HCT116 (cell line): Measurements from ENCODE around the gene SLC12A8. TPM values are rescaled to one million over a fixed set of nuclear protein-coding genes. Genes with fewer than 3 reads are reported as not detected.

Experiments
- ATAC-seq: fragments of 200-7000 bp; cut with Tn5 transposase; 2 replicates; pipeline ENCODE4 v1.9.1; 2020; ENCODE audit warnings: mild to moderate bottlenecking, moderate library complexity
- BruUV-seq: library from RNA; stranded (reverse); fragments of 400-500 nt; replicated peaks from 2 replicates; lab custom pipeline; 2021; lab: Mats Ljungman, UMichigan
- CTCF ChIA-PET: fragments of 300-600 bp; sonication (Branson Sonifier 250); formaldehyde crosslinking; loops from one replicate; lab custom pipeline; 2021; ENCODE audit warnings: antibody characterized with exemption; lab: Charles Lee
- POLR2A ChIA-PET: fragments of 300-600, 350-600 bp; sonication (Branson Sonifier 250); formaldehyde crosslinking; loops from one replicate; lab custom pipeline; 2021; ENCODE audit warnings: antibody characterized with exemption; lab: Charles Lee
- RAD21 ChIA-PET, 2 experiments: fragments of 300-600 bp; sonication (Branson Sonifier 250); formaldehyde crosslinking; loops; one replicate each; lab custom pipeline; 2023; ENCODE audit warnings: low total read pairs in 2 of 2; ENCODE audit not compliant: uncharacterized antibody in 2 of 2, unreplicated experiment in 2 of 2, low non-redundant PET in 1 of 2; lab: Charles Lee
- DNase-seq: peaks from one replicate; pipeline ENCODE4 v3.0.0-alpha.2; 2010; ENCODE audit warnings: low read depth, low spot score
- H2AFZ ChIP-seq: fragments of 200-600 bp; shearing (Covaris generic), sonication (generic); 2 replicates; pipeline ENCODE4 v1.6.1; 2017; ENCODE audit warnings: low read depth, mixed run types, mixed read lengths, antibody characterized with exemption, low read length; ENCODE audit not compliant: poor library complexity, severe bottlenecking
- H3K27ac ChIP-seq: 2 replicates; pipeline ENCODE4 v1.5.1; 2012; ENCODE audit warnings: low read depth, low read length
- H3K27me3 ChIP-seq: fragments of 200-600 bp; sonication (generic); 2 replicates; pipeline ENCODE4 v1.6.1; 2016; ENCODE audit warnings: mixed run types, low read length, mixed read lengths; ENCODE audit not compliant: insufficient read depth
- H3K36me3 ChIP-seq, 2 experiments: fragments of 200-500 bp in 1 of 2; fragments of 200-600 bp in 1 of 2; sonication (Bioruptor generic) in 1 of 2; sonication (generic) in 1 of 2; 2 replicates each; pipeline versions ENCODE4 v1.5.1 to v1.6.1; 2014 to 2016; ENCODE audit warnings: low read length in 2 of 2, inconsistent platforms in 1 of 2, mixed read lengths in 1 of 2, mixed run types in 1 of 2; ENCODE audit not compliant: insufficient read depth in 2 of 2, control insufficient read depth in 1 of 2
- H3K4me1 ChIP-seq, 2 experiments: fragments of 200-600 bp in 1 of 2; sonication (generic) in 1 of 2; 2 replicates each; pipeline versions ENCODE4 v1.5.1 to v1.6.1; 2012 to 2017; ENCODE audit warnings: low read length in 2 of 2, inconsistent platforms in 1 of 2, mild to moderate bottlenecking in 1 of 2, mixed read lengths in 1 of 2, mixed run types in 1 of 2, moderate library complexity in 1 of 2; ENCODE audit not compliant: insufficient read depth in 2 of 2, control insufficient read depth in 1 of 2
- H3K4me2 ChIP-seq: fragments of 200-600 bp; sonication (generic); 2 replicates; pipeline ENCODE4 v1.6.1; 2017; ENCODE audit warnings: mixed run types, low read length, mixed read lengths
- H3K4me3 ChIP-seq, 2 experiments: fragments of 200-600 bp in 1 of 2; sonication (generic) in 1 of 2; replicated peaks in 1 of 2; 2 replicates each; pipeline ENCODE4 v1.5.1; 2011 to 2016; ENCODE audit warnings: low read length in 2 of 2, control low read depth in 1 of 2, low read depth in 1 of 2, mild to moderate bottlenecking in 1 of 2, mixed read lengths in 1 of 2, mixed run types in 1 of 2
- H3K79me2 ChIP-seq: fragments of 200-600 bp; sonication (generic); 2 replicates; pipeline ENCODE4 v1.6.1; 2017; ENCODE audit warnings: mild to moderate bottlenecking, mixed run types, low read length, moderate library complexity, mixed read lengths; ENCODE audit not compliant: insufficient read depth
- H3K9ac ChIP-seq: fragments of 200-600 bp; sonication (generic); 2 replicates; pipeline ENCODE4 v1.6.1; 2016; ENCODE audit warnings: low read length, mixed read lengths
- H3K9me2 ChIP-seq: fragments of 200-600 bp; sonication (generic), shearing (Covaris generic); 2 replicates; pipeline ENCODE4 v1.6.1; 2017; ENCODE audit warnings: mixed run types, mild to moderate bottlenecking, moderate library complexity; ENCODE audit not compliant: insufficient read depth
- H3K9me3 ChIP-seq, 2 experiments: fragments of 200-500 bp in 1 of 2; fragments of 200-600 bp in 1 of 2; sonication (Bioruptor generic) in 1 of 2; sonication (generic) in 1 of 2; 2 replicates each; pipeline ENCODE4 v1.6.1; 2014 to 2017; ENCODE audit warnings: low read length in 2 of 2, mixed read lengths in 2 of 2, inconsistent platforms in 1 of 2, low read depth in 1 of 2, mild to moderate bottlenecking in 1 of 2, mixed run types in 1 of 2, moderate library complexity in 1 of 2; ENCODE audit not compliant: control insufficient read depth in 1 of 2, insufficient read depth in 1 of 2
- H4K20me1 ChIP-seq: fragments of 200-600 bp; sonication (generic), shearing (Covaris generic); 2 replicates; pipeline ENCODE4 v1.6.1; 2017; ENCODE audit warnings: mixed run types, mild to moderate bottlenecking, moderate library complexity; ENCODE audit not compliant: insufficient read depth
- ATF3 ChIP-seq: IDR thresholded peaks from 2 replicates; pipeline ENCODE4 v1.6.1; 2012
- CEBPB ChIP-seq: IDR thresholded peaks from 2 replicates; pipeline ENCODE4 v1.6.1; 2012; ENCODE audit warnings: low read depth
- EGR1 ChIP-seq: IDR thresholded peaks from 2 replicates; pipeline ENCODE4 v1.6.1; 2012; ENCODE audit warnings: low read depth
- ELF1 ChIP-seq: IDR thresholded peaks from 2 replicates; pipeline ENCODE4 v1.6.1; 2012; ENCODE audit warnings: low read depth, borderline replicate concordance
- EZH2 ChIP-seq: fragments of 200-600 bp; sonication (generic); IDR thresholded peaks from 2 replicates; pipeline ENCODE4 v1.6.1; 2017; ENCODE audit warnings: antibody characterized with exemption, mixed run types
- JUND ChIP-seq: IDR thresholded peaks from 2 replicates; pipeline ENCODE4 v1.6.1; 2012
- MAX ChIP-seq: IDR thresholded peaks from 2 replicates; pipeline ENCODE4 v1.6.1; 2012
- POLR2A ChIP-seq: IDR thresholded peaks from 2 replicates; pipeline ENCODE4 v1.7.0; 2011; ENCODE audit warnings: borderline replicate concordance; ENCODE audit not compliant: insufficient read depth, insufficient read length; ENCODE audit errors: extremely low read depth
- POLR2AphosphoS5 ChIP-seq: IDR thresholded peaks from 2 replicates; pipeline ENCODE4 v1.6.1; 2011; ENCODE audit warnings: mild to moderate bottlenecking, low read depth, low read length, moderate library complexity
- RAD21 ChIP-seq: IDR thresholded peaks from 2 replicates; pipeline ENCODE4 v1.6.1; 2012; ENCODE audit warnings: low read depth, mild to moderate bottlenecking
- SIN3A ChIP-seq: IDR thresholded peaks from 2 replicates; pipeline ENCODE4 v1.6.1; 2012; ENCODE audit warnings: low read depth
- SP1 ChIP-seq: IDR thresholded peaks from 2 replicates; pipeline ENCODE4 v1.6.1; 2012; ENCODE audit warnings: low read depth
- SRF ChIP-seq: IDR thresholded peaks from 2 replicates; pipeline ENCODE4 v1.6.1; 2012; ENCODE audit warnings: low read depth
- TCF7L2 ChIP-seq: IDR thresholded peaks from 2 replicates; pipeline ENCODE4 v1.7.0; 2011; ENCODE audit warnings: borderline replicate concordance, inconsistent platforms; ENCODE audit not compliant: insufficient read depth, insufficient read length; ENCODE audit errors: extremely low read depth
- YY1 ChIP-seq: IDR thresholded peaks from 2 replicates; pipeline ENCODE4 v1.6.1; 2011; ENCODE audit warnings: low read length, low read depth, moderate library complexity, mild to moderate bottlenecking; ENCODE audit not compliant: insufficient replicate concordance; ENCODE audit errors: extremely low read depth
- ZFX ChIP-seq: fragments of 450-650 bp; IDR thresholded peaks from 2 replicates; pipeline ENCODE4 v1.6.1; 2017
- ZNF274 ChIP-seq: fragments of 200-500 bp; sonication (Bioruptor generic); IDR thresholded peaks from 2 replicates; pipeline ENCODE4 v1.6.1; 2014; ENCODE audit warnings: mild to moderate bottlenecking, low read depth, low read length, inconsistent platforms
- intact Hi-C: fragments of 100-400 bp; cut with micrococcal nuclease; formaldehyde crosslinking; loops from 2 replicates; pipeline ENCODE4 v1.10.0; 2022
- total RNA-seq: library from RNA; stranded (reverse); gene quantifications from one replicate; pipeline ENCODE4 v1.2.1, GENCODE V29; 2021; ENCODE audit not compliant: unreplicated experiment
- TF ChIP-seq, protein P1 (sequence below): IDR thresholded peaks from 2 replicates; pipeline ENCODE4 v1.6.1; 2011; ENCODE audit warnings: mild to moderate bottlenecking, low read length, moderate library complexity; ENCODE audit not compliant: insufficient replicate concordance; ENCODE audit errors: extremely low read depth
- TF ChIP-seq, protein P2 (sequence below): IDR thresholded peaks from 2 replicates; pipeline ENCODE4 v1.6.1; 2012; ENCODE audit warnings: low read depth

The SLC12A8 gene
- total RNA-seq, 1 experiment from 2014 or later: 19.9 TPM

DNA sequence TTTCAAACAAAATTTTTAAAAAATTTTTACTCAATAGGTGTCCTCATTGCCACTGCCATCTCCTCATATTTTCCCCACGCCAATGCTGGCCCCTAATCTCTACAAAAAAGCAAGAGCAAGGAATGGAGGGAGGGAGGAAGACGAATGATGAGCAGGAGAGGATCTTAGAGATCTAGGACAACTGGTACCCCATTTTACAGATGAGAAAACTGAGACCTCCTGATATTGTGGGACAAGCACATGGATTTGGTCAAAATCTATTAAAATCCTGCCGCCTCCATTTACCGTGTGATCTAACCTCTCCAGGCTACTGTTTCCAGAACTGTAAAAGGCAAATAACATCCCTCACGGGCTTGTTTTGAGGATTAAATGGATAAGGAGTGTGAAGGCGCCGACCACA is 161.3 kb downstream of the SLC12A8 start:
- no peak for TF ChIP-seq ATF3
- TF ChIP-seq POLR2A: no peak
- no peak for TF ChIP-seq RAD21
- no peak for TF ChIP-seq JUND
- no peak for TF ChIP-seq POLR2AphosphoS5
- TF ChIP-seq SP1: no peak
- no peak for TF ChIP-seq EZH2
- TF ChIP-seq ZNF274: no peak
- no peak for TF ChIP-seq EGR1
- TF ChIP-seq, protein P1, sequence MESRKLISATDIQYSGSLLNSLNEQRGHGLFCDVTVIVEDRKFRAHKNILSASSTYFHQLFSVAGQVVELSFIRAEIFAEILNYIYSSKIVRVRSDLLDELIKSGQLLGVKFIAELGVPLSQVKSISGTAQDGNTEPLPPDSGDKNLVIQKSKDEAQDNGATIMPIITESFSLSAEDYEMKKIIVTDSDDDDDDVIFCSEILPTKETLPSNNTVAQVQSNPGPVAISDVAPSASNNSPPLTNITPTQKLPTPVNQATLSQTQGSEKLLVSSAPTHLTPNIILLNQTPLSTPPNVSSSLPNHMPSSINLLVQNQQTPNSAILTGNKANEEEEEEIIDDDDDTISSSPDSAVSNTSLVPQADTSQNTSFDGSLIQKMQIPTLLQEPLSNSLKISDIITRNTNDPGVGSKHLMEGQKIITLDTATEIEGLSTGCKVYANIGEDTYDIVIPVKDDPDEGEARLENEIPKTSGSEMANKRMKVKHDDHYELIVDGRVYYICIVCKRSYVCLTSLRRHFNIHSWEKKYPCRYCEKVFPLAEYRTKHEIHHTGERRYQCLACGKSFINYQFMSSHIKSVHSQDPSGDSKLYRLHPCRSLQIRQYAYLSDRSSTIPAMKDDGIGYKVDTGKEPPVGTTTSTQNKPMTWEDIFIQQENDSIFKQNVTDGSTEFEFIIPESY: no peak
- no peak for TF ChIP-seq MAX
- no peak for TF ChIP-seq ELF1
- no peak for TF ChIP-seq TCF7L2
- TF ChIP-seq, protein P2, sequence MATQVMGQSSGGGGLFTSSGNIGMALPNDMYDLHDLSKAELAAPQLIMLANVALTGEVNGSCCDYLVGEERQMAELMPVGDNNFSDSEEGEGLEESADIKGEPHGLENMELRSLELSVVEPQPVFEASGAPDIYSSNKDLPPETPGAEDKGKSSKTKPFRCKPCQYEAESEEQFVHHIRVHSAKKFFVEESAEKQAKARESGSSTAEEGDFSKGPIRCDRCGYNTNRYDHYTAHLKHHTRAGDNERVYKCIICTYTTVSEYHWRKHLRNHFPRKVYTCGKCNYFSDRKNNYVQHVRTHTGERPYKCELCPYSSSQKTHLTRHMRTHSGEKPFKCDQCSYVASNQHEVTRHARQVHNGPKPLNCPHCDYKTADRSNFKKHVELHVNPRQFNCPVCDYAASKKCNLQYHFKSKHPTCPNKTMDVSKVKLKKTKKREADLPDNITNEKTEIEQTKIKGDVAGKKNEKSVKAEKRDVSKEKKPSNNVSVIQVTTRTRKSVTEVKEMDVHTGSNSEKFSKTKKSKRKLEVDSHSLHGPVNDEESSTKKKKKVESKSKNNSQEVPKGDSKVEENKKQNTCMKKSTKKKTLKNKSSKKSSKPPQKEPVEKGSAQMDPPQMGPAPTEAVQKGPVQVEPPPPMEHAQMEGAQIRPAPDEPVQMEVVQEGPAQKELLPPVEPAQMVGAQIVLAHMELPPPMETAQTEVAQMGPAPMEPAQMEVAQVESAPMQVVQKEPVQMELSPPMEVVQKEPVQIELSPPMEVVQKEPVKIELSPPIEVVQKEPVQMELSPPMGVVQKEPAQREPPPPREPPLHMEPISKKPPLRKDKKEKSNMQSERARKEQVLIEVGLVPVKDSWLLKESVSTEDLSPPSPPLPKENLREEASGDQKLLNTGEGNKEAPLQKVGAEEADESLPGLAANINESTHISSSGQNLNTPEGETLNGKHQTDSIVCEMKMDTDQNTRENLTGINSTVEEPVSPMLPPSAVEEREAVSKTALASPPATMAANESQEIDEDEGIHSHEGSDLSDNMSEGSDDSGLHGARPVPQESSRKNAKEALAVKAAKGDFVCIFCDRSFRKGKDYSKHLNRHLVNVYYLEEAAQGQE: no peak
- TF ChIP-seq SIN3A: no peak
- no peak for TF ChIP-seq CEBPB
- TF ChIP-seq SRF: no peak
- no peak for TF ChIP-seq ZFX
- TF ChIP-seq YY1: no peak
- no peaks in the 10 kb centered on the region for H3K9me2 ChIP-seq
- ChIA-PET POLR2A (no interaction called here), CTCF (no interaction called here), RAD21 (no interaction called here)
- no peak overlapping the region for H3K4me3 ChIP-seq
- peaks cover 4 to 18% of the 10 kb centered on the region in 2 experiments; a peak in 3 of 4 replicates for H3K4me1 ChIP-seq
- no peak overlapping the region for H2AFZ ChIP-seq
- no peaks in the 10 kb centered on the region for H3K9me3 ChIP-seq
- intact Hi-C loops: no loop called here
- H3K4me2 ChIP-seq: no peak overlapping the region
- no TSS peak for BruUV-seq
- no peaks in the 10 kb centered on the region for H3K79me2 ChIP-seq
- ATAC-seq (no peak), DNase-seq (no peak)
- no peak overlapping the region for H3K9ac ChIP-seq
- H3K27me3 ChIP-seq: peaks cover 5% of the 10 kb centered on the region; the same call in 1 of the 2 replicates
- no peak overlapping the region for H3K27ac ChIP-seq
- no peaks in the 10 kb centered on the region for H4K20me1 ChIP-seq
- no peaks in the 10 kb centered on the region for H3K36me3 ChIP-seq
